GM12875 (cell line): Measurements from ENCODE around the gene PNLIPRP3.

Source experiments
- H3K4me3 ChIP-seq: one replicate; pipeline ENCODE4 v1.5.1; 2011; ENCODE audit warnings: low read depth, low read length, control low read depth
- TF ChIP-seq, protein P1 (sequence below): IDR thresholded peaks from 2 replicates; pipeline ENCODE4 v1.5.1; 2011; ENCODE audit warnings: low read depth, mild to moderate bottlenecking, control low read depth, inconsistent platforms, low read length, moderate library complexity, borderline replicate concordance; ENCODE audit not compliant: insufficient read depth

PNLIPRP3 gene

DNA sequence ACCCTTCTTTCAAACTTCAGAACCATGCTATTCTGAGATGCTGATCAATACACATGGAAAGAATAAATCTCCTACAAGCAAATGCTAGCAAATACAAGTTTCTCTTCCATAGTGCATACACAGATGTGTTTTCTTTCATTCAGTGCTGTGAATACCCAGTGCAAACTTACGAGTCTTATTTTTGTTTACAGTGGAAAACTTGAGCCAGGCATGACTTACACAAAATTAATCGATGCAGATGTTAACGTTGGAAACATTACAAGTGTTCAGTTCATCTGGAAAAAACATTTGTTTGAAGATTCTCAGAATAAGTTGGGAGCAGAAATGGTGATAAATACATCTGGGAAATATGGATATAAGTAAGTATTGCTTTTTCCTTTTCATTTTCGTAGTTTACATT lies 48.8 kb downstream of the PNLIPRP3 start:
- H3K4me3 ChIP-seq: no peak overlapping the region
- TF ChIP-seq, protein P1, sequence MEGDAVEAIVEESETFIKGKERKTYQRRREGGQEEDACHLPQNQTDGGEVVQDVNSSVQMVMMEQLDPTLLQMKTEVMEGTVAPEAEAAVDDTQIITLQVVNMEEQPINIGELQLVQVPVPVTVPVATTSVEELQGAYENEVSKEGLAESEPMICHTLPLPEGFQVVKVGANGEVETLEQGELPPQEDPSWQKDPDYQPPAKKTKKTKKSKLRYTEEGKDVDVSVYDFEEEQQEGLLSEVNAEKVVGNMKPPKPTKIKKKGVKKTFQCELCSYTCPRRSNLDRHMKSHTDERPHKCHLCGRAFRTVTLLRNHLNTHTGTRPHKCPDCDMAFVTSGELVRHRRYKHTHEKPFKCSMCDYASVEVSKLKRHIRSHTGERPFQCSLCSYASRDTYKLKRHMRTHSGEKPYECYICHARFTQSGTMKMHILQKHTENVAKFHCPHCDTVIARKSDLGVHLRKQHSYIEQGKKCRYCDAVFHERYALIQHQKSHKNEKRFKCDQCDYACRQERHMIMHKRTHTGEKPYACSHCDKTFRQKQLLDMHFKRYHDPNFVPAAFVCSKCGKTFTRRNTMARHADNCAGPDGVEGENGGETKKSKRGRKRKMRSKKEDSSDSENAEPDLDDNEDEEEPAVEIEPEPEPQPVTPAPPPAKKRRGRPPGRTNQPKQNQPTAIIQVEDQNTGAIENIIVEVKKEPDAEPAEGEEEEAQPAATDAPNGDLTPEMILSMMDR: no peak

DNA sequence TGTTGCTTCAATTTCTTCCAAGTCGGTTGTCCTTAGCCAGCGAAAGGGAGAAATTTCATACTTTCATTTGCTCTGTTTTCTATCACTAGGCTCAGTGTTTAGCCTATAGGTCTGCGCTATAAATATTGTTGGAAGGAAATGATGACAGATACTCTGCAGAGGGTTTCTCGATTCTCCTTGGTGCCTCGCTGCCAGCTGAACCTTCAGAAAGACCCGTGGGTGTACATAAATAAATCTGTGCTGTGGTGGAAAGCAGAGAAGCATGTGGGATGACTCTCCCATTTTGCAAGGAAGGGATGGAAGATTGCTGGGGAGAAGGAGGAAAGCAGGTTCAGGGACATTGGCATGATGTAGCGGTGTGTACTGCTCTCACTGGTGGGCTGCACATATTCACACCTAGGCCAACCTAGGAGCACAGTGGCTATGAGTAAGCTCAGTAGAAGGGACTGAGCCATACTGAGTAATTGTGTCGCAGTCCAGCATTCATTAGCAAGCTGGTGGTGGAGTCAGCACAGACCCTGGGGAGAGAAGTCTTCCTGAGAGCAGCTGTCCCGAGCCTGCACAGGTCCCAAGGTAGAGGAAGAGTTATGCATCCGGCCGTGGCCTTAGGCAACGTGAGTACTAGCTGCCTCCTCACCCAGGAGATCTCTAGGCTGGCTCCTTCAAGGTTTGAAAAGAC lies 50.5 kb downstream of the PNLIPRP3 start:
- TF ChIP-seq, protein P1: no peak
- H3K4me3 ChIP-seq: no peak overlapping the region

DNA sequence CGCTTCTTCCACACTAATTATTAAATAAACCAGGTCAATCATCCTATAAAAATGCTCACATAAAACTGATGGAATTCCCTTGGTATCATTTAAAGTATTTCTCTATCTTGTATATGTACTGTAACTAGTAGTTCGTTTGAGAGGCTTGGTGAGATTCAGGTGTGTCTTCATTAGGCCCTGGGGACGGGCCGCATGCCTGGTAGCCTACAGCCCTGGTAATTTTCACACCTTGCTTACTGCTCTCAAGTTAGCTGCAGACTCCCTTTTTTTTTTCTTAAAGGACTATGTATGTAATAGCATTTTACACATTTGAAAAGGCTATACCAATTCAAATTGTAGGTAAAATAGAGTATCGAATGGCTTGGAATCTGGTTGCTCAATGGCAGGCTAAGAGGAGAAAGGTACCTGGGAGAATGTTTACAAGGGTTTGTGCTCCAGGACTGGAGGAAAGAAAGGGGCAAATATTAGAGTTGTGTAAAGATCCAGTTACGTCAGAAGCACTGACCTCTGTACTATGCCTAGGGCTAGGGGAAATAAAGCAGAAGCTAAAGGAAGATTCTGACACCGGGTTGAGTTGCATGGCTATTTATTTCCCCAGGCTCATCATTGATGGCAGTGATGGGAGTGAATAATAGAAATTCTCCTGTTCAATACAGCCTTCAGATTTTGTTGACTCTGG lies 59.3 kb downstream of the PNLIPRP3 start:
- no peak overlapping the region for H3K4me3 ChIP-seq
- TF ChIP-seq, protein P1: no peak

DNA sequence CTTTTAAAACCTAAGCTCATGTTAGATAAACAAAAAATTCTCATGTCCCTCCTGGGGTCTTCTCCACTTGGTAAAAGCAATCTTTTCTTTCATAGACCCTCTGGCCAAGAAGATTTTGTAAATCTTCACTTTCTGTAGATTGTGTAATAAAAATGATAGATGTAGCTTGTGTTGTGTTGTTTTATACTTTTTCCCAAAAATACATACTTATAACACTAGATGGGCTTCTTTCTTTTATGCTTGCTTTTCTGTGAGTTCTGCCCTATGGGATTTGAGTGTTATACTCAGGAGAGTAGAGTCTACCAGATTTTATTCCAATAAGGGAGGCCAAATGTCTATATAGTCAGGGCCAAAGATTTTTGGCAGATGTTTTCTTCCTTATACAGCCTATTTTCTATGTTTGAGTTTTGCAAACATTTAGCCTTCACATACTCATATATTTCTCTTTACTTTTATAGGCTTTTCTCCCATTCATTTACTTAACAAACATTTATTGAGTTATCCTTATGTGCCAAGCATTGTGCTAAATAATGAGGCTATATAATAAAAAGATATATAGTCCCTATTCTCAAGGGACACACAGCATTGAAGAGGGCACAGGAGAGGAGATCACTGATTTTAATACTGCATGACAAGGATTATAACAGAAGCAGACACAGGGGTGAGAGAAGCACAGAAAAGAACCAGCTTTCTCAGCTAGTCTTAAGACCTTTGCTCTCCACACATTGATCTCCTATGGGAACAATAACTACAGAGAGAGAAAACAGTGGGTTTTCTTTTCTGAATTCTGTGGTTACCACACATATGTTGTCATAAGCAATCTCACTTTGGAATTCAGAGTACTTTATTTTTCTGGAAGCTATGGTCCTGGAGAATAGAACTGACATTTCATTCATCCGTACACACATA lies 60.1 kb downstream of the PNLIPRP3 start:
- TF ChIP-seq, protein P1: no peak

DNA sequence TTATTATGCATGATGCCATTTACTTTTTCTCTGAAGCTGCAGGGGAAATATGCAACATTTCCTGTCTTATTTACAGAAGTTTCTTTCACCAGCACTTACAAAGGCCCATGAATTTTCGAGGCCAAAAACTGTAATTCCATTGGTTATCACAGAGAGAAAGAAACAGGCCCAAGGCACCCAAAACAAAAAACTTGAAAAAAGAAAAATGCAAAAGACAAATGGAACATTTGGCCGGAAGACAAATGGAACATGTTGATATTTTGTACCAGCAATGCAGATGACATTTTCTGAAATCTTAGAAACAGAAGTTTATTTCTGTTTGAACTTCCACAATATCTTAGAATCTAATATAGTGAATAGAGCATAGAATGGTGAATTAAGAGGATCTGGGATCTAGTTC lies 61.8 kb downstream of the PNLIPRP3 start:
- TF ChIP-seq, protein P1: no peak
- H3K4me3 ChIP-seq: no peak overlapping the region

More for the DNA sequence above, 60.1 kb downstream of the PNLIPRP3 start:
- no peak overlapping the region for H3K4me3 ChIP-seq

DNA sequence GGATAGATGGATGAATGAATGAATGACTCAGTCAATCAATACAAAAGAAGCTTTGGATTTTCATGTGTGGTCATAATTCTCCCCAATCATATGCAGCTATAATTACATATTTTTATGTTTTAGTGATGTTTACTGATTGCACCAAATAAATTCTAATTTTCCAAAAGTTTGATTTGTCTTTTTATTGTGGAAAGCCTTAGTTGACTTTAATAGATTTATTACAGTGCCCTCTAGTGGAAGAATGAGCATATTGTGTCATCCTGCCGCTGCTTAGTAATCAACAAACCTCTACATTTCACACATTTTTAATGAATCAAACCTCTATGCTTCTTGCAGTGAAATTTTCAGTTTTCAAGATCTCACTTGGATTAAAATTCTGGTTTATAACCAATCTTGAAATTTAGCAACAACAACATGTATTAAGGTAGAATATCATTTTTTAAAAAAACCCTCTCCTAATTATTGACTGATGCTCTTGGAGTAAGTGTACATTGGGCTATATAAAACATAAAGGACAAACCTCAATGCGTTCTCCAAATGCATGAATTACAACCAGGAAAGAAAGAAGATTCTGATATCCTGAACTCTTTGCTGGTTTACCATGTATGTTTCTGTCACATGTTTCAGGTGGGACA lies 62.5 kb downstream of the PNLIPRP3 start:
- no peak overlapping the region for H3K4me3 ChIP-seq
- TF ChIP-seq, protein P1: peak; percentile 44; the same call in 1 of the 2 replicates
